ENCODE results near the gene SLC20A1. TPM values are rescaled to one million over a fixed set of nuclear protein-coding genes. Genes with fewer than 3 reads are reported as not detected.

SLC20A1 gene
- total and polyA plus RNA-seq, 2 of the 4 experiments (the other 2 are of a cell fraction): 93.6 to 94.1 TPM

- TF ChIP-seq CTCF (conservative IDR thresholded peaks at IDR 0.05; ENCODE audit: low read depth, low read length) (peak; percentile 47), MAFK (IDR thresholded peaks at IDR 0.05; ENCODE audit: low read depth, low read length) (no peak), SMC3 (IDR thresholded peaks at IDR 0.05; ENCODE audit: low read depth, low read length) (no peak)
These were observed 45.2 kb downstream of the SLC20A1 start (continued) for GRCh38 chr2:112690853-112691401.
